HCT116 (cell line): ENCODE data around the gene ACTR1B. TPM values are rescaled to one million over a fixed set of nuclear protein-coding genes. Genes with fewer than 3 reads are reported as not detected.

Experiments used
- ATAC-seq: fragments of 200-7000 bp; cut with Tn5 transposase; 2 replicates; pipeline ENCODE4 v1.9.1; 2020; ENCODE audit warnings: mild to moderate bottlenecking, moderate library complexity
- BruUV-seq: library from RNA; stranded (reverse); fragments of 400-500 nt; replicated peaks from 2 replicates; lab custom pipeline; 2021; lab: Mats Ljungman, UMichigan
- CTCF ChIA-PET: fragments of 300-600 bp; sonication (Branson Sonifier 250); formaldehyde crosslinking; loops from one replicate; lab custom pipeline; 2021; ENCODE audit warnings: antibody characterized with exemption; lab: Charles Lee
- POLR2A ChIA-PET: fragments of 300-600, 350-600 bp; sonication (Branson Sonifier 250); formaldehyde crosslinking; loops from one replicate; lab custom pipeline; 2021; ENCODE audit warnings: antibody characterized with exemption; lab: Charles Lee
- RAD21 ChIA-PET, 2 experiments: fragments of 300-600 bp; sonication (Branson Sonifier 250); formaldehyde crosslinking; loops; one replicate each; lab custom pipeline; 2023; ENCODE audit warnings: low total read pairs in 2 of 2; ENCODE audit not compliant: uncharacterized antibody in 2 of 2, unreplicated experiment in 2 of 2, low non-redundant PET in 1 of 2; lab: Charles Lee
- DNase-seq: peaks from one replicate; pipeline ENCODE4 v3.0.0-alpha.2; 2010; ENCODE audit warnings: low read depth, low spot score
- H2AFZ ChIP-seq: fragments of 200-600 bp; shearing (Covaris generic), sonication (generic); 2 replicates; pipeline ENCODE4 v1.6.1; 2017; ENCODE audit warnings: low read depth, mixed run types, mixed read lengths, antibody characterized with exemption, low read length; ENCODE audit not compliant: poor library complexity, severe bottlenecking
- H3K27ac ChIP-seq: 2 replicates; pipeline ENCODE4 v1.5.1; 2012; ENCODE audit warnings: low read depth, low read length
- H3K27me3 ChIP-seq: fragments of 200-600 bp; sonication (generic); 2 replicates; pipeline ENCODE4 v1.6.1; 2016; ENCODE audit warnings: mixed run types, low read length, mixed read lengths; ENCODE audit not compliant: insufficient read depth
- H3K36me3 ChIP-seq, 2 experiments: fragments of 200-500 bp in 1 of 2; fragments of 200-600 bp in 1 of 2; sonication (Bioruptor generic) in 1 of 2; sonication (generic) in 1 of 2; 2 replicates each; pipeline versions ENCODE4 v1.5.1 to v1.6.1; 2014 to 2016; ENCODE audit warnings: low read length in 2 of 2, inconsistent platforms in 1 of 2, mixed read lengths in 1 of 2, mixed run types in 1 of 2; ENCODE audit not compliant: insufficient read depth in 2 of 2, control insufficient read depth in 1 of 2
- H3K4me1 ChIP-seq, 2 experiments: fragments of 200-600 bp in 1 of 2; sonication (generic) in 1 of 2; 2 replicates each; pipeline versions ENCODE4 v1.5.1 to v1.6.1; 2012 to 2017; ENCODE audit warnings: low read length in 2 of 2, inconsistent platforms in 1 of 2, mild to moderate bottlenecking in 1 of 2, mixed read lengths in 1 of 2, mixed run types in 1 of 2, moderate library complexity in 1 of 2; ENCODE audit not compliant: insufficient read depth in 2 of 2, control insufficient read depth in 1 of 2
- H3K4me2 ChIP-seq: fragments of 200-600 bp; sonication (generic); 2 replicates; pipeline ENCODE4 v1.6.1; 2017; ENCODE audit warnings: mixed run types, low read length, mixed read lengths
- H3K4me3 ChIP-seq, 2 experiments: fragments of 200-600 bp in 1 of 2; sonication (generic) in 1 of 2; replicated peaks in 1 of 2; 2 replicates each; pipeline ENCODE4 v1.5.1; 2011 to 2016; ENCODE audit warnings: low read length in 2 of 2, control low read depth in 1 of 2, low read depth in 1 of 2, mild to moderate bottlenecking in 1 of 2, mixed read lengths in 1 of 2, mixed run types in 1 of 2
- H3K79me2 ChIP-seq: fragments of 200-600 bp; sonication (generic); 2 replicates; pipeline ENCODE4 v1.6.1; 2017; ENCODE audit warnings: mild to moderate bottlenecking, mixed run types, low read length, moderate library complexity, mixed read lengths; ENCODE audit not compliant: insufficient read depth
- H3K9ac ChIP-seq: fragments of 200-600 bp; sonication (generic); 2 replicates; pipeline ENCODE4 v1.6.1; 2016; ENCODE audit warnings: low read length, mixed read lengths
- H3K9me2 ChIP-seq: fragments of 200-600 bp; sonication (generic), shearing (Covaris generic); 2 replicates; pipeline ENCODE4 v1.6.1; 2017; ENCODE audit warnings: mixed run types, mild to moderate bottlenecking, moderate library complexity; ENCODE audit not compliant: insufficient read depth
- H3K9me3 ChIP-seq, 2 experiments: fragments of 200-500 bp in 1 of 2; fragments of 200-600 bp in 1 of 2; sonication (Bioruptor generic) in 1 of 2; sonication (generic) in 1 of 2; 2 replicates each; pipeline ENCODE4 v1.6.1; 2014 to 2017; ENCODE audit warnings: low read length in 2 of 2, mixed read lengths in 2 of 2, inconsistent platforms in 1 of 2, low read depth in 1 of 2, mild to moderate bottlenecking in 1 of 2, mixed run types in 1 of 2, moderate library complexity in 1 of 2; ENCODE audit not compliant: control insufficient read depth in 1 of 2, insufficient read depth in 1 of 2
- H4K20me1 ChIP-seq: fragments of 200-600 bp; sonication (generic), shearing (Covaris generic); 2 replicates; pipeline ENCODE4 v1.6.1; 2017; ENCODE audit warnings: mixed run types, mild to moderate bottlenecking, moderate library complexity; ENCODE audit not compliant: insufficient read depth
- ATF3 ChIP-seq: IDR thresholded peaks from 2 replicates; pipeline ENCODE4 v1.6.1; 2012
- CBX3 ChIP-seq: IDR thresholded peaks from 2 replicates; pipeline ENCODE4 v1.6.1; 2012; ENCODE audit warnings: low read depth
- CEBPB ChIP-seq: IDR thresholded peaks from 2 replicates; pipeline ENCODE4 v1.6.1; 2012; ENCODE audit warnings: low read depth
- EGR1 ChIP-seq: IDR thresholded peaks from 2 replicates; pipeline ENCODE4 v1.6.1; 2012; ENCODE audit warnings: low read depth
- EZH2 ChIP-seq: fragments of 200-600 bp; sonication (generic); IDR thresholded peaks from 2 replicates; pipeline ENCODE4 v1.6.1; 2017; ENCODE audit warnings: antibody characterized with exemption, mixed run types
- EZH2phosphoT487 ChIP-seq: fragments of 200-600 bp; IDR thresholded peaks from 2 replicates; pipeline ENCODE4 v1.6.1; 2018; ENCODE audit warnings: antibody characterized with exemption, borderline replicate concordance
- SIN3A ChIP-seq: IDR thresholded peaks from 2 replicates; pipeline ENCODE4 v1.6.1; 2012; ENCODE audit warnings: low read depth
- SP1 ChIP-seq: IDR thresholded peaks from 2 replicates; pipeline ENCODE4 v1.6.1; 2012; ENCODE audit warnings: low read depth
- YY1 ChIP-seq: IDR thresholded peaks from 2 replicates; pipeline ENCODE4 v1.6.1; 2011; ENCODE audit warnings: low read length, low read depth, moderate library complexity, mild to moderate bottlenecking; ENCODE audit not compliant: insufficient replicate concordance; ENCODE audit errors: extremely low read depth
- ZBTB33 ChIP-seq: IDR thresholded peaks from 2 replicates; pipeline ENCODE4 v1.6.1; 2011; ENCODE audit warnings: mild to moderate bottlenecking, low read length, moderate library complexity; ENCODE audit not compliant: insufficient replicate concordance; ENCODE audit errors: extremely low read depth
- ZFX ChIP-seq: fragments of 450-650 bp; IDR thresholded peaks from 2 replicates; pipeline ENCODE4 v1.6.1; 2017
- intact Hi-C: fragments of 100-400 bp; cut with micrococcal nuclease; formaldehyde crosslinking; loops from 2 replicates; pipeline ENCODE4 v1.10.0; 2022
- total RNA-seq: library from RNA; stranded (reverse); gene quantifications from one replicate; pipeline ENCODE4 v1.2.1, GENCODE V29; 2021; ENCODE audit not compliant: unreplicated experiment
- TF ChIP-seq, protein P1 (sequence below), 3 experiments: fragments of 200-600 bp in 1 of 3; sonication (generic) in 1 of 3; IDR thresholded peaks in 2 of 3; conservative IDR thresholded peaks in 1 of 3; 2 replicates each; pipeline ENCODE4 v1.5.1; 2012 to 2017; ENCODE audit warnings: low read depth in 2 of 3, low read length in 2 of 3, antibody characterized with exemption in 1 of 3, borderline replicate concordance in 1 of 3, control low read depth in 1 of 3, mild to moderate bottlenecking in 1 of 3, mixed read lengths in 1 of 3, mixed run types in 1 of 3, moderate library complexity in 1 of 3; ENCODE audit not compliant: insufficient read depth in 1 of 3

The ACTR1B gene
- total RNA-seq, 1 experiment from 2014 or later = 42.8 TPM

DNA sequence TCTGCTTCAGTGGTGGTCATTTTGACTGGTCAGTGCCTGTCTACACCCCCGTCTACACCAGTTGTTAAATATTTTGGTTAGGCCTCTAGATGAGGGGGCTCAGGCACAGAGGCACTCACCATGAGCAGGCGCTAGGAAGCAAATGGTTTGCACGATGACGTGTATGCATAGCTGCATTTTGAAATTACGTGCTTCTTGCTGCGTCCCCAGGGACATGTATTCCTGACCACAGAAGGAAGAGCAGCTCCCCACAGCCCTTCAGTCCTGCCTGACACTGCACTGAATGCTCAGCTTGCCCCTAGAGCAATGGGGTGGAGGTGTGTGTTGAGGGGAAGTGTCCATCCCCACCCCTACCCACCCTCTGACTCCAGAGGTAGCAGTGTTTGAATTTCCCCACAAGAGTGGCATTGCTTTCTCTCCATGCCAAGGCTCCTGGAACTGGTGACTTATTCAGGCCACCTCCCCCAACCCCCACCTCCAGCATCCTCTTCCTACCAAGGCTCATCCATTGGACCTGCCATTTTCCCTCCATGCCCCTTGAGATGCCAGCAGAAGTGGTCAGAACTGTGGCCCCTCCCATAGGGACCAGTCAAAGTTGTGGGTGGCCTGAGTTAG, 38.1 kb upstream of the ACTR1B start:
- Histone ChIP-seq H4K20me1 (no peaks in the 10 kb centered on the region), H3K9me3 (no peaks in the 10 kb centered on the region), H3K4me3 (no peak overlapping the region), H3K4me2 (no peak overlapping the region), H2AFZ (no peak overlapping the region), H3K27me3 (no peaks in the 10 kb centered on the region), H3K9ac (no peak overlapping the region), H3K9me2 (no peaks in the 10 kb centered on the region), H3K27ac (no peak overlapping the region), H3K36me3 (no peaks in the 10 kb centered on the region), H3K79me2 (no peaks in the 10 kb centered on the region), H3K4me1 (peaks cover 0 to 3% of the 10 kb centered on the region in 2 experiments; a peak in 1 of 4 replicates)
- no TSS peak for BruUV-seq
- ChIA-PET CTCF (no interaction called here), POLR2A (no interaction called here), RAD21 (no interaction called here)
- TF ChIP-seq, protein P1, sequence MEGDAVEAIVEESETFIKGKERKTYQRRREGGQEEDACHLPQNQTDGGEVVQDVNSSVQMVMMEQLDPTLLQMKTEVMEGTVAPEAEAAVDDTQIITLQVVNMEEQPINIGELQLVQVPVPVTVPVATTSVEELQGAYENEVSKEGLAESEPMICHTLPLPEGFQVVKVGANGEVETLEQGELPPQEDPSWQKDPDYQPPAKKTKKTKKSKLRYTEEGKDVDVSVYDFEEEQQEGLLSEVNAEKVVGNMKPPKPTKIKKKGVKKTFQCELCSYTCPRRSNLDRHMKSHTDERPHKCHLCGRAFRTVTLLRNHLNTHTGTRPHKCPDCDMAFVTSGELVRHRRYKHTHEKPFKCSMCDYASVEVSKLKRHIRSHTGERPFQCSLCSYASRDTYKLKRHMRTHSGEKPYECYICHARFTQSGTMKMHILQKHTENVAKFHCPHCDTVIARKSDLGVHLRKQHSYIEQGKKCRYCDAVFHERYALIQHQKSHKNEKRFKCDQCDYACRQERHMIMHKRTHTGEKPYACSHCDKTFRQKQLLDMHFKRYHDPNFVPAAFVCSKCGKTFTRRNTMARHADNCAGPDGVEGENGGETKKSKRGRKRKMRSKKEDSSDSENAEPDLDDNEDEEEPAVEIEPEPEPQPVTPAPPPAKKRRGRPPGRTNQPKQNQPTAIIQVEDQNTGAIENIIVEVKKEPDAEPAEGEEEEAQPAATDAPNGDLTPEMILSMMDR (IDR thresholded peaks at IDR 0.05 in 2 of 3, conservative IDR thresholded peaks at IDR 0.05 in 1 of 3; ENCODE audit: borderline replicate concordance in 1 of 3, insufficient read depth in 1 of 3, low read depth in 2 of 3, low read length in 2 of 3) = no peak
- no peak for TF ChIP-seq CEBPB
- no peak for TF ChIP-seq EZH2
- TF ChIP-seq CBX3 = no peak
- TF ChIP-seq ZBTB33 = no peak
- no peak for TF ChIP-seq ZFX
- TF ChIP-seq EGR1 = no peak
- no peak for TF ChIP-seq SIN3A
- no peak for TF ChIP-seq YY1
- TF ChIP-seq SP1 = no peak
- no peak for TF ChIP-seq EZH2phosphoT487
- TF ChIP-seq ATF3 = no peak
- intact Hi-C loops = loop anchor here (2.0 kb wide), 1 partner anchor 1135 kb away; no protein-coding TSS in a partner anchor
- DNase-seq (no peak), ATAC-seq (no peak)
